GM20431 (cell line): ENCODE measurements around the gene UNC45B.
"Not testable (repeated sequence)": the region's sequence is repeated elsewhere in the genome, so short reads cannot be mapped to it uniquely, and the experiment has no call there.

Experiments used
- in situ Hi-C: fragments of 300-500 bp; cut with MseI, MboI; formaldehyde crosslinking; loops from one replicate; pipeline ENCODE4 v1.15.0; 2020; ENCODE audit warnings: low sequenced_read_pairs; ENCODE audit not compliant: unreplicated experiment

UNC45B gene

DNA sequence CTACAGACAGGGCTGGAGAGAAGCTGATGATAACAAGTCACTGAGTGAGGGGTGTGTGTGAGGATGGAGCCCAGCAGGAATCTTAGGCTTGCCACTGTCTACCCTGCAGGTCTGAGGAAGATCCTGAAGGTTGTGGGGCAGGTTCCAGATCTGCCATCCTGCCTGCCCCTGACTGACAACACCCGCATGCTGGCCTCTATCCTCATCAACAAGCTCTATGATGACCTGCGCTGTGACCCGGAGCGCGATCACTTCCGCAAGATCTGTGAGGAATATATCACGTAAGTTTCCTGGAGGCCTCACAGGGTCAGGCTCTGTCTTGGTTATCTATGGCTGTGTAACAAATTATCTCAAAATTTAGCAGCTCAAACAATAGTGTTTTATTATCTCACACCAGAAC is 16.3 kb downstream of the UNC45B start:
- in situ Hi-C loops = loop anchor here (25.0 kb wide), 2 partner anchors 373 to 573 kb away; partner anchors contain the start of genes RASL10B and SLFN12L

DNA sequence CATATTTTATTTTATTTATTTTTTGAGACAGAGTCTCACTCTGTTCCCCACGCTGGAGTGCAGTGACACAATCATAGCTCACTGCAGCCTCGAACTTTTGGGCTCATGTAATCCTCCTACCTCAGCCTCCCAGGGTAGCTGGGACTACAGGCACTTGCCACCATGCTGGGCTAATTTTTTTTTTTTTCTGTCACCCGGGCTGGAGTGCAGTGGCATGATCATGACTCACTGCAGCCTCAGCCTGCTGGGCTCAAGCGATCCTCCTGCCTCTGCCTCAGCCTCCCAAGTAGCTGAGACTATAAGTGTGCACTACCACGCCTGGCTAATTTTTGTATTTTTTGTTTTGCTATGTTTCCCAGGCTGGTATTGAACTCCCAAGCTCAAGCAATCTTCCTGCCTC is 17.1 kb downstream of the UNC45B start:
- in situ Hi-C loops = loop anchor here (25.0 kb wide), 2 partner anchors 373 to 573 kb away; partner anchors contain the start of genes RASL10B and SLFN12L

- in situ Hi-C loops = loop anchor here (25.0 kb wide), 2 partner anchors 371 to 571 kb away; partner anchors contain the start of genes RASL10B and SLFN12L
Observed at GRCh38 chr17:35166526-35166925, 18.9 kb downstream of the UNC45B start.

- in situ Hi-C loops = loop anchor here (25.0 kb wide), 2 partner anchors 370 to 570 kb away; partner anchors contain the start of genes RASL10B and SLFN12L
Observed at GRCh38 chr17:35167046-35167445, 19.4 kb downstream of the UNC45B start.

DNA sequence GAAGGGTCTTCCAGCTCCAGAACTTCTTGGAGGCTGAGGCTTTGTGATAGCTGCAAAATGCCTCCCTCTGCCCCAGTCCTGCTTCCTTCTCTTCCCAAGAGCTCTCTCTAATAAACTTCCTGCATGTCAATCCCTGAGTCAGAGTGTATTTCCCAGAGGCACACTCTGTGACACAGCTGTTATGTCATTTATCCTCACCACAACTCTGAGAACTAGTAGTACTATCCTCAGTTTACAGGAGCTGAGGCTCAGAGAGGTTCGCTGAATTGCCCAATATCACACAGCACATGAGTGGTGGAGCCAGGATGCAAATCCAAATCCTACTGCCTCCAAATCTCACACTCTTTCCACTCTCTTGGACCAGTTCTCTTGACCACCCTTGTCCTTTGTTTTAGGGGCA is 20.0 kb downstream of the UNC45B start:
- in situ Hi-C loops = loop anchor here (25.0 kb wide), 2 partner anchors 370 to 570 kb away; partner anchors contain the start of genes RASL10B and SLFN12L

DNA sequence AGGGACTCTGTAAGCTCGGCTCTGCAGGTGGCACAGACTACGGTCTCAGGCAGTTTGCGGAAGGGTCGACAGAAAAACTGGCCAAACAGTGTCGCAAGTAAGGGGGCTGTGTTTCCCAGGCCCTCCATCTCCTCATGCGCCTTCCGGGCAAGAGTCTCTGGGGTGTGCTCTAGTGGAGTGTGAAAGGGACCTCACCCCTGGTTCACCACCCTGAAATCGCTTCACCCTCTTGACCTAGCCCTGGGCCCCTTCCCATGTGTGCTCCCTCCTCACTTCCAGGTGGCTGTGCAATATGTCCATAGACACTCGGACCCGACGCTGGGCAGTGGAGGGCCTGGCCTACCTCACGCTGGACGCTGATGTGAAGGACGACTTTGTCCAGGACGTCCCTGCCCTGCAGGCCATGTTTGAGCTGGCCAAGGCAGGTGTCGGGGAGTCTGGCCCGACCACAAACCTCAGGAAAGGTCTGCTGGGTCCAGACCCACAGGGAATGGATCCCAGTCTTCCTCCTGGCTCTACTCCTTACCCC is 22.3 kb downstream of the UNC45B start:
- in situ Hi-C loops = loop anchor here (25.0 kb wide), 2 partner anchors 367 to 567 kb away; partner anchors contain the start of genes RASL10B and SLFN12L

DNA sequence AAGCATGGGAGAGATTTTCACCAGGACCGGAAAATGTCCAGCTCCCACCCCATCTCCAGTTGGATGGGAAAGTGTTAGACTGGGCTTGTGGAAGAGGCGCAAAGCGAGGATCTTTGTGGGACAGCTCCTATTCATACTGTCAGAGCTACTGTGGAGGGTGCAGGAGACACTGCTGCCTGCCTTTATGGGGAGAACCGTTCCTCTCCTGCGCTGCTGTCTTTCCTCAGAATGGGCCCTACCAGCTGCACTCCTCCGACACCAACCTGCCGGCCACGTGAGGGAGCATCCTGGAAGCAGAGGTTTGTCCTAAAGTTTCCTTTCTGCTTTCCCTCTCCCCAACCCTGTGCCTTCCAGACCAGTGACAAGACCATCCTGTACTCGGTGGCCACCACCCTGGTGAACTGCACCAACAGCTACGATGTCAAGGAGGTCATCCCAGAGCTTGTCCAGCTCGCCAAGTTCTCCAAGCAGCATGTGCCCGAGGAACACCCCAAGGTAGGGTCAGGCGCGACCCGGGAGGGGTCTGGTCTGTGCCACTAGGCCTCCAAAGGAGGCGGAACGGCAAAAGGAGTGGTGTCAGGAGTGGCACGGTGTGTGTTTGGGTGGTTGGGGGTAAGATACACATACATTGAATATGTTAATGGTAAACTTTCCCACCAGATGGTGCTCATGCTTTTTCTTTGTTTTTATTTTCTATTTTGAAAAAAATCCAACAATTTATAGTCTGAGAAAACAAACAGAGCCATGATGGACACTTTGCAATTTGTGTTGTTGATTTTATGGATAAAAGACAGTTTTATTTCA is 23.6 kb downstream of the UNC45B start:
- in situ Hi-C loops = loop anchor here (25.0 kb wide), 2 partner anchors 366 to 566 kb away; partner anchors contain the start of genes RASL10B and SLFN12L

DNA sequence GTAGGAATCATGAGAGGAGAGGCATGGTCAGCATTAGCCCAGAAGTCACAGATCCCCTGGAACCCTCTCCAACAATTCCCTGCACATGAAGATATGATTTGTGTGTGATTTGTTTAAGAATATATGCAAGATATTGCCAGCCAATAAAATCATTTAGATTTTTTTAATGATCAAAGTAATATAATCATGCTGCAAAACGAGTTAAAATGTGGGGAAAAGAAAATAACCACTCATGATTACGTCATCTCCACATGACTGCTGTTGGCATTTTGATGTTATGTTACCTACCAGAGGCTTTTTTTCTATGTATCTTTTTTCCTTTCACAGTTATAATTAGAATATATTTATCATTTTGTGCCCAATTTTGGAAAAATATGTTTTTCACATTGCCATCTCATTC is 24.2 kb downstream of the UNC45B start:
- in situ Hi-C loops = loop anchor here (25.0 kb wide), 2 partner anchors 365 to 565 kb away; partner anchors contain the start of genes RASL10B and SLFN12L

GRCh38 chr17:35172321-35172720 is 24.7 kb downstream of the UNC45B start:
- in situ Hi-C loops = loop anchor here (25.0 kb wide), 2 partner anchors 365 to 565 kb away; partner anchors contain the start of genes RASL10B and SLFN12L

- in situ Hi-C loops = loop anchor here (25.0 kb wide), 2 partner anchors 362 to 562 kb away; partner anchors contain the start of genes RASL10B and SLFN12L
Observed at GRCh38 chr17:35174835-35175334, 27.3 kb downstream of the UNC45B start.

DNA sequence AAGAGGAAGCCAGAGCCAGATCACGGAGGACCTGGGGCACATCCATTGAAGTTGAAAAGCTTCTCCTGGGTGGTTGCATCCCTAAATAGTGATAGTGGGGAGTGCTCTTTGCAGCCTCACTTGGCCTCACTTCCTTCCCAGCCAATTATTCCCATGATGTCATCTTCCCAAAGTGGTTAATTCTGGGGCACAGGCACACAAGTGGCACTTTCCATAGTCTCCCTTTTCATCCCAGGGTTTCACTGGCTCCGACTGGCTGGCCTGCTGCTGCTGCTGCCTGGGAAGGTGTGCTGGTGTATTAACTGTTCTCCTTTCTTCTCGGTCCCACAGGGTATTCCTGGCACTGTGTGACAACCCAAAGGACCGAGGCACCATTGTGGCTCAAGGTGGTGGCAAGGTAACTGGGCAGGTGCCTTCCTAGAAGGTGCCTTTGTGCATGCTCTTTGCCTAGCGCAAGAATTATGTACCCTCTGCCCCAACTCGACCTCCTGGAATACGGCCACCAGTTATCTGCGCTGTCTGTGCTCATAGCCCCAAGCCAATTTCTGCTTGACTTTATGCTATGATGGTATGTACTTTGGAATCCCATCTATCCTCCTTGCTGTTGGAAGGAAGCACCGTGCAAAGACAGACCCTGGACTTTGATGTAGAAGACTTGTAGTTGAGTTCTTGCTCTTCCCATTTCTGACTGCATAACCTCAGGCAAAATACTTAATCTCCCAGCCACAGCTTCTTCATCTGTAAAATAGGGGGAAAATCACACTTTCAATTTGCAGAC is 28.2 kb downstream of the UNC45B start:
- in situ Hi-C loops = no loop called here

GRCh38 chr17:35176897-35177296 is 29.3 kb downstream of the UNC45B start:
- in situ Hi-C loops = no loop called here

DNA sequence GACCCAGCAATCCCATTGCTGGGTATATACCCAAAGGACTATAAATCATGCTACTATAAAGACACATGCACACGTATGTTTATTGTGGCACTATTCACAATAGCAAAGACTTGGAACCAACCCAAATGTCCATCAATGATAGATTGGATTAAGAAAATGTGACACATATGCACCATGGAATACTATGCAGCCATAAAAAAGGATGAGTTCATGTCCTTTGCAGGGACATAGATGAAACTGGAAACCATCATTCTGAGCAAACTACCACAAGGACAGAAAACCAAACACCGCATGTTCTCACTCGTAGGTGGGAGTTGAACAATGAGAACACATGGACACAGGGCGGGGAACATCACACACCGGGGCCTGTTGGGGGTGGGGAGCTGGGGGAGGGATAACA is 31.8 kb downstream of the UNC45B start:
- in situ Hi-C loops = not testable (repeated sequence)

- in situ Hi-C loops = no loop called here
Observed at GRCh38 chr17:35183332-35183731, 35.7 kb downstream of the UNC45B start.

- in situ Hi-C loops = no loop called here
Observed at GRCh38 chr17:35184274-35184673, 36.7 kb downstream of the UNC45B start.

DNA sequence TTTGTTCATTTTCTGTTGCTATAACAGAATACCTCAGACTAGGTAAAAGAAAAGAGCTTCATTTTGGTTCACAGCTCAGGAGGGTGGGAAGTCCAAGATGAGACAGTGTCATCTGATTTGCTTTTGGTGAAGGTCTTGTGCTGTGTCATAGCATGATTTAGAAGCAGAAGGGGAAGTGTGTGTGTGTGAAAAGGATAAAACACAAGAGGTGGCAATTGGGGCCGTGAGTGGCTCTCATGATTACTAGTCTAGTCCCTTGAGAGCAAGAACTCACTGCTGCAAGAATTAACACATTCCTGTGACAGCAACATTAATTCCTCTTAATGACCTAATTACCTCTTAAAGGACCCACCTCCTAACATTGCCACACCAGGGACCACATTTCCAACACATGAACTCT is 38.2 kb downstream of the UNC45B start:
- in situ Hi-C loops = no loop called here

- in situ Hi-C loops = no loop called here
Observed at GRCh38 chr17:35187481-35187880, 39.9 kb downstream of the UNC45B start.

DNA sequence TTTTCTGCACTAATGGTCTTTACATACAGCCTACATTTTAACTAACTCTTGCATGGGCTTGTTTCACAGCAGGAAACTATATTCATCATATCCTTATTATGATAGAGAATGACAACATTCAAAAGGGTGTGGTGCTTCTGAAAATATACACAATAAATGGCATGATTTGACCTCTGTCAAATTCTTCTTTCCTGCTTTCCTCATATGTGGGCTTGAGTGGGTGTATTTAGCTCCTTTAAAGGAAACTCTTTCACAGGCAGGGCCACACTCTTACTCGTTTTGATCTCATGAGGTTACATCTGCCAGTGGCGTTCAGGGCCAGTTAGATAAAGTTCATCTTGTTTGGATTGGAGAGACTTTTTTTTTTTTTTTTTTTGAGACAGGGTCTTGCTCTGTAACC is 40.5 kb downstream of the UNC45B start:
- in situ Hi-C loops = no loop called here

- in situ Hi-C loops = no loop called here
Observed at GRCh38 chr17:35189291-35189690, 41.7 kb downstream of the UNC45B start.
